ENCODE results near the gene SSBP3.

The SSBP3 gene

GRCh38 chr1:54301497-54301896 lies 104.7 kb downstream of the SSBP3 start:
- Histone ChIP-seq H3K79me1 (replicated peaks; ENCODE audit: low read length, poor library complexity, severe bottlenecking) (peaks cover 60% of the 10 kb centered on the region), H2AFZ (ENCODE audit: low read depth, low read length) (no peak overlapping the region), H3K14ac (ENCODE audit: low read length in 2 of 2) (no peak overlapping the region), H2BK15ac (ENCODE audit: low read depth, poor library complexity, severe bottlenecking) (peak overlapping the region; percentile 20), H3K4me2 (ENCODE audit: low read length, poor library complexity, severe bottlenecking) (no peak overlapping the region), H3K9ac (ENCODE audit: low read length) (no peak overlapping the region), H3K4ac (ENCODE audit: low read depth in 1 of 2, low read length in 2 of 2) (no peak overlapping the region), H3K27me3 (ENCODE audit: control insufficient read depth in 1 of 2, insufficient read depth in 1 of 2, low read length in 2 of 2) (no peaks in the 10 kb centered on the region), H2BK5ac (ENCODE audit: low read depth, low read length, poor library complexity, severe bottlenecking) (no peak overlapping the region), H4K91ac (ENCODE audit: low read length) (no peak overlapping the region), H2AK5ac (ENCODE audit: low read length, severe bottlenecking) (no peak overlapping the region), H3K4me1 (ENCODE audit: control insufficient read depth, insufficient read depth, low read depth, low read length) (peaks cover 31% of the 10 kb centered on the region), H3K36me3 (ENCODE audit: control insufficient read depth in 1 of 2, insufficient read depth in 2 of 2, low read depth in 1 of 2, low read length in 2 of 2) (peaks cover 0 to 4% of the 10 kb centered on the region in 2 experiments), H3K27ac (ENCODE audit: low read length, poor library complexity, severe bottlenecking) (no peak overlapping the region), H4K8ac (ENCODE audit: low read length) (no peak overlapping the region), H3K18ac (ENCODE audit: low read depth in 1 of 2, low read length in 2 of 2) (no peak overlapping the region), H2BK12ac (ENCODE audit: low read length in 2 of 2) (no peak overlapping the region), H3K23ac (ENCODE audit: low read length in 2 of 2) (no peak overlapping the region), H2BK120ac (ENCODE audit: low read depth, low read length) (no peak overlapping the region), H3K4me3 (ENCODE audit: insufficient read depth in 1 of 2, low read depth in 1 of 2, low read length in 2 of 2) (no peak overlapping the region), H3K9me3 (ENCODE audit: control insufficient read depth, low read length) (no peaks in the 10 kb centered on the region)
- WGBS = 90% methylated on average over 10 of the region's 10 CpGs
- no peak for DNase-seq

DNA sequence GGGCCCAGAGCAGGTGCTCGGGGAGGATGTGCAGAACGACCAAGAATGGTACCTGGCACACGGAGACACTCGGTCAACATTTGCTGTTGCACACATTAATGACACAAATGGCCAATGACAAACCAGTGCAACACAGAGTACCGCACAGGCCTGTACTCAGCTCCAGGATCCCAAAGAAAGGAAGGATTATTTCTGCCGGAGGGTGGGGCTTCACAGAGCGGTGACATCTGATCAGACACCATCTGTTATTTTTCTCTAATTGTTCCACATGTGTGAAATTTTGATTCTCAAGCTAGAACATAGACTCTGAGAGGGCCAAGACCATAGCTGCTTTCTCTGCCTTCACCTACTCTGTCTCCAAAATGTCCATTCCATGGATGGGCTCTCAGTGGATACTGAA lies 105.8 kb downstream of the SSBP3 start:
- Histone ChIP-seq H3K18ac (ENCODE audit: low read depth in 1 of 2, low read length in 2 of 2) (no peak overlapping the region), H4K91ac (ENCODE audit: low read length) (no peak overlapping the region), H3K79me1 (replicated peaks; ENCODE audit: low read length, poor library complexity, severe bottlenecking) (peaks cover 55% of the 10 kb centered on the region), H2BK5ac (ENCODE audit: low read depth, low read length, poor library complexity, severe bottlenecking) (no peak overlapping the region), H2AFZ (ENCODE audit: low read depth, low read length) (no peak overlapping the region), H3K27me3 (ENCODE audit: control insufficient read depth in 1 of 2, insufficient read depth in 1 of 2, low read length in 2 of 2) (no peaks in the 10 kb centered on the region), H4K8ac (ENCODE audit: low read length) (no peak overlapping the region), H3K4me2 (ENCODE audit: low read length, poor library complexity, severe bottlenecking) (no peak overlapping the region), H2BK15ac (ENCODE audit: low read depth, poor library complexity, severe bottlenecking) (no peak overlapping the region), H2BK12ac (ENCODE audit: low read length in 2 of 2) (no peak overlapping the region), H3K4me1 (ENCODE audit: control insufficient read depth, insufficient read depth, low read depth, low read length) (peaks cover 31% of the 10 kb centered on the region), H3K14ac (ENCODE audit: low read length in 2 of 2) (no peak overlapping the region), H3K23ac (ENCODE audit: low read length in 2 of 2) (no peak overlapping the region), H2BK120ac (ENCODE audit: low read depth, low read length) (no peak overlapping the region), H3K4ac (ENCODE audit: low read depth in 1 of 2, low read length in 2 of 2) (no peak overlapping the region), H3K27ac (ENCODE audit: low read length, poor library complexity, severe bottlenecking) (no peak overlapping the region), H3K9ac (ENCODE audit: low read length) (no peak overlapping the region), H3K4me3 (ENCODE audit: insufficient read depth in 1 of 2, low read depth in 1 of 2, low read length in 2 of 2) (no peak overlapping the region), H3K9me3 (ENCODE audit: control insufficient read depth, low read length) (no peaks in the 10 kb centered on the region), H2AK5ac (ENCODE audit: low read length, severe bottlenecking) (no peak overlapping the region), H3K36me3 (ENCODE audit: control insufficient read depth in 1 of 2, insufficient read depth in 2 of 2, low read depth in 1 of 2, low read length in 2 of 2) (peaks cover 0 to 4% of the 10 kb centered on the region in 2 experiments)
- WGBS = 97% methylated on average over 7 of the region's 7 CpGs
- no peak for DNase-seq

- H3K9ac ChIP-seq (ENCODE audit: low read length) = no peak overlapping the region
Measured at GRCh38 chr1:54299037-54299436, 107.2 kb downstream of the SSBP3 start.

DNA sequence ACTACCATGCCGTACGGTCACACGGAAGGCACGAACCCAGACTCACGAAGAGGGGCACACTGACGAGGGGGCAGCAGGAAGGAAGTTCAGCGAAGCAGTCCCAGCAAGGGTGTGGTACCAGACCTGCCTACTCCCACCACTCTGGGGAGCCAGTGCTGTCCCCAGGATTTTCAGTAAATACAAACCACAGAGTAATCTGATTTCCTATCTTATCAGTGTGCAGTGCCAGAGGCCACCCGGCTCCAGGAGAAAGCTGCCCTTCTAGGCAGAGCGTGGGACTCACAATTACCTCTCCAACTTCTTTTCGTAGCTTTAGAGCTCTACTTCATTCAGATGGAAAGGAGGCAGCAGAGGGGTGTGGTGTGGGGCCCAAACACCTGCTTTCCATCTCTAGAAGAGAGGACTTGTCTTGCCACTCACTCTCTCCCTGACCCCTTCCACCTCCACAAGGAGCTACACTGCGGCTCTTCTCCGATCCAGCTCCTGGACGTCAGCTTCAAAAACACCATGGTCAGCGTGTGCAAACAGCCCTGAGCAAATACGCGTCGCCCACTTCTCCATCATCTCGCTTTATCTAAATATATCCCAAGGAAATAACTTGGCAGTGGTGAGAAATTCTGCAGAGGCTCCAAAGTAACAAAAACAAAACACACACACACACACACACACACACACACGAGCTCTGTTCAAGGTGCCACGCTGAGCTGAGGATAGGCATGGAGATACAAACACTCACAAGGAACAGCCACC lies 107.7 kb downstream of the SSBP3 start:
- Histone ChIP-seq H3K9ac (ENCODE audit: low read length) (no peak overlapping the region), H2BK12ac (ENCODE audit: low read length in 2 of 2) (no peak overlapping the region), H2AFZ (ENCODE audit: low read depth, low read length) (no peak overlapping the region), H3K18ac (ENCODE audit: low read depth in 1 of 2, low read length in 2 of 2) (peak overlapping the region; percentile 8 to 54), H3K14ac (ENCODE audit: low read length in 2 of 2) (peak overlapping the region in 1 of 2 experiments; percentile 80), H2BK5ac (ENCODE audit: low read depth, low read length, poor library complexity, severe bottlenecking) (no peak overlapping the region), H3K23ac (ENCODE audit: low read length in 2 of 2) (no peak overlapping the region), H3K4ac (ENCODE audit: low read depth in 1 of 2, low read length in 2 of 2) (no peak overlapping the region), H2BK15ac (ENCODE audit: low read depth, poor library complexity, severe bottlenecking) (peak overlapping the region; percentile 26), H2AK5ac (ENCODE audit: low read length, severe bottlenecking) (no peak overlapping the region), H3K36me3 (ENCODE audit: control insufficient read depth in 1 of 2, insufficient read depth in 2 of 2, low read depth in 1 of 2, low read length in 2 of 2) (no peaks in the 10 kb centered on the region), H3K9me3 (ENCODE audit: control insufficient read depth, low read length) (no peaks in the 10 kb centered on the region), H4K91ac (ENCODE audit: low read length) (peak overlapping the region; percentile 73), H3K4me1 (ENCODE audit: control insufficient read depth, insufficient read depth, low read depth, low read length) (peaks cover 38% of the 10 kb centered on the region), H3K27me3 (ENCODE audit: control insufficient read depth in 1 of 2, insufficient read depth in 1 of 2, low read length in 2 of 2) (no peaks in the 10 kb centered on the region), H3K4me2 (ENCODE audit: low read length, poor library complexity, severe bottlenecking) (no peak overlapping the region), H4K8ac (ENCODE audit: low read length) (no peak overlapping the region), H2BK120ac (ENCODE audit: low read depth, low read length) (no peak overlapping the region), H3K79me1 (replicated peaks; ENCODE audit: low read length, poor library complexity, severe bottlenecking) (peaks cover 55% of the 10 kb centered on the region), H3K27ac (ENCODE audit: low read length, poor library complexity, severe bottlenecking) (no peak overlapping the region), H3K4me3 (ENCODE audit: insufficient read depth in 1 of 2, low read depth in 1 of 2, low read length in 2 of 2) (no peak overlapping the region)
- DNase-seq = no peak
- 87% methylated on average over 20 of the region's 20 CpGs for WGBS

More at GRCh38 chr1:54299037-54299436, 107.2 kb downstream of the SSBP3 start:
- Histone ChIP-seq H3K9me3 (ENCODE audit: control insufficient read depth, low read length) (no peaks in the 10 kb centered on the region), H3K27ac (ENCODE audit: low read length, poor library complexity, severe bottlenecking) (no peak overlapping the region), H4K91ac (ENCODE audit: low read length) (no peak overlapping the region), H3K4me3 (ENCODE audit: insufficient read depth in 1 of 2, low read depth in 1 of 2, low read length in 2 of 2) (no peak overlapping the region), H2AK5ac (ENCODE audit: low read length, severe bottlenecking) (no peak overlapping the region), H3K79me1 (replicated peaks; ENCODE audit: low read length, poor library complexity, severe bottlenecking) (peaks cover 59% of the 10 kb centered on the region), H3K36me3 (ENCODE audit: control insufficient read depth in 1 of 2, insufficient read depth in 2 of 2, low read depth in 1 of 2, low read length in 2 of 2) (no peaks in the 10 kb centered on the region), H3K14ac (ENCODE audit: low read length in 2 of 2) (no peak overlapping the region), H2BK15ac (ENCODE audit: low read depth, poor library complexity, severe bottlenecking) (no peak overlapping the region), H3K4ac (ENCODE audit: low read depth in 1 of 2, low read length in 2 of 2) (no peak overlapping the region), H3K4me2 (ENCODE audit: low read length, poor library complexity, severe bottlenecking) (no peak overlapping the region), H2BK5ac (ENCODE audit: low read depth, low read length, poor library complexity, severe bottlenecking) (no peak overlapping the region), H3K18ac (ENCODE audit: low read depth in 1 of 2, low read length in 2 of 2) (peak overlapping the region in 1 of 2 experiments; percentile 9), H3K27me3 (ENCODE audit: control insufficient read depth in 1 of 2, insufficient read depth in 1 of 2, low read length in 2 of 2) (no peaks in the 10 kb centered on the region), H2AFZ (ENCODE audit: low read depth, low read length) (no peak overlapping the region), H4K8ac (ENCODE audit: low read length) (no peak overlapping the region), H3K4me1 (ENCODE audit: control insufficient read depth, insufficient read depth, low read depth, low read length) (peaks cover 41% of the 10 kb centered on the region), H3K23ac (ENCODE audit: low read length in 2 of 2) (no peak overlapping the region), H2BK120ac (ENCODE audit: low read depth, low read length) (no peak overlapping the region), H2BK12ac (ENCODE audit: low read length in 2 of 2) (no peak overlapping the region)
- DNase-seq = no peak
- 97% methylated on average over 6 of the region's 7 CpGs for WGBS

All from mesenchymal stem cell (in vitro differentiated cells and primary cell).